NCI-H1417 treated with DMSO at 0.1 percent for 48 hours (cell line): ENCODE results near the gene BLTP3B.
"Not testable (repeated sequence)": the region's sequence is repeated elsewhere in the genome, so short reads cannot be mapped to it uniquely, and the experiment has no call there.

Source experiments
- DNase-seq: peaks from one replicate; lab custom pipeline; 2025; lab: John Stamatoyannopoulos, UW

Gene BLTP3B

GRCh38 chr12:100142851-100143559 lies at the start of gene BLTP3B:
TSS of gene BLTP3B (minus strand) at chr12:100142874. CDS start at chr12:100142635, 239 bp downstream.
- peak; percentile 38 for DNase-seq

DNA sequence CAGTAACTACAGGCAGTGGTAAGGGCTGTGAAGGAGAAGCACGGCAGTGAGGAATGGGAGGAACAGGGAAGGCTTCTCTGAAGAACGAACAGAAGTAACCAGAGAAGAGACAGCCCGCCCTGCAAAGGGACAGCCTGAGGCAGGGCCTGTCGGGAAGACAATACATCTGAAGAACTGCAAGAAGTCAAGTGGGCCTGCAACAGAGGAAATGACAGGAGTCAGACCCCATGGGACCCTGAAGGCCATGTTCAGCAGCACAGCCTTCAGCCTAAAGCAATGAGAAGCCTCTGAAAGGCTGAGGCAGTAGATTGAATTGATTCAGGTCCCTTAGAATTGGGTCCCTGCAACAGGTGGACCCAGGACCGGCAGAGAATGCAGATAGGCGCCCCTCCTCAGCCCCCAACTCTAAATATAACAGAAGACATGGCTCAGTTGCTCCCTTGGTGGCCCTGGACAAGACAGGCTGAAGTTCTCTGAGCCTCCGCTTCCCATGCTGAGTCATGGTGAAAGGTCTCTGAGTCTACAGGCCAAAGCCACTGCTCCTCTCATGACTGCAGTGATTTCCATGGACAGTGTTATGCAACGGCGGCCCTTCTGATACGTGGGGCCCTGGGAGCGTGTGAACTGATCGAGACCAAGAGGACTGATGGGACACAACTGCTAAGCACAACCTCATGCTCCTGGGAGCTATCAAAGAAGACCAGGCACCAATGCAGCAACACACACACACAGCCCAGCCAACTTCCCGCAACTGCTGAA lies 47.1 kb upstream of the BLTP3B start:
- DNase-seq, result no peak

DNA sequence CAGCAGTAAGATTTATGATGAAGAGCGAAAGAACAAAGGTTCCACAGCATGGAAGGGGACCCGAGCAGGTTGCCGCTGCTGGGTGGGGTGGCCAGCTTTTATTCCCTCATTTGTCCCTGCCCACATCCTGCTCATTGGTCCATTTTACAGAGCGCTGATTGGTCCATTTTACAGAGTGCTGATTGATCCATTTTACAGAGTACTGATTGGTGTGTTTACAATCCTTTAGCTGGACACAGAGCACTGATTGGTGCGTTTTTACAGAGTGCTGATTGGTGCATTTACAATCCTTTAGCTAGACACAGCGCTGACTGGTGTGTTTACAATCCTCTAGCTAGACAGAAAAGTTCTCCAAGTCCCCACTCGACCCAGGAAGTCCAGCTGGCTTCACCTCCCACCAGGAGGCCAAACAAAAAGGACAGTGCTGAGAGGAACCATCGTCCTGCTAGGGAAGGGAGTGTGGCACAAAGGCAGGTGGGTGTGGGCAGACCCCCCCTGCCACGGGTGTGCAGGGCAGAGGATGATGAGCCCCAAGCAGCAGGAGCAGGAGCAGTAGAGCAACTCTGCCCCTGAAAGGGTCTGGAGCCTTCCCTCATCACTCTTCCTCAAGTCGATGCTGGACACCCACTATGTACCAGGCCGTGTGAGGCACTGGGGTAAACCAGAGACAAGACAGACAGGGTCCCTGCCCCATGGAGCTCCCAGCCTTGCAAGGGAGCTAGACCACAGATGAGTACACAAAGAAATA lies 46.4 kb upstream of the BLTP3B start:
- DNase-seq, result not testable (repeated sequence)

GRCh38 chr12:100187857-100188519 lies 45.3 kb upstream of the BLTP3B start:
- no peak for DNase-seq

DNA sequence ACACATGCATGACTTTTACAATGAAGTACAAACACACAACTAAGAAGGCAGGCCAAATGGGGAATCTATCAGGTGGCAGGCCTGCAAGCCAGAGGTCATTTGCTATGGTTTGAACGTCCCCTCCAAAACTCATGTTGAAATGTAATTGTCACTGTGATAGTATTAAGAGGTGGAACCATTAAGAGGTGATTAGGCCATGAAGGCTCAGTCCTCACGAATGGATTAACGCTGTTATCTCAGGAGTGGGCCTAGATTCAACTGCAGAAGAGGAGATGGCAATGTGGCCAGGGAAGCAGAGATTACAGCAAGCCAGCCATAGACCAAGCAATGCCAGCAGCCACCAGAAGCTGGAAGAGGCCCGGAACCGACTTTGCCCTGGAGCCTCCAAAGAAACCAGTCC lies 44.4 kb upstream of the BLTP3B start:
- DNase-seq, result no peak

DNA sequence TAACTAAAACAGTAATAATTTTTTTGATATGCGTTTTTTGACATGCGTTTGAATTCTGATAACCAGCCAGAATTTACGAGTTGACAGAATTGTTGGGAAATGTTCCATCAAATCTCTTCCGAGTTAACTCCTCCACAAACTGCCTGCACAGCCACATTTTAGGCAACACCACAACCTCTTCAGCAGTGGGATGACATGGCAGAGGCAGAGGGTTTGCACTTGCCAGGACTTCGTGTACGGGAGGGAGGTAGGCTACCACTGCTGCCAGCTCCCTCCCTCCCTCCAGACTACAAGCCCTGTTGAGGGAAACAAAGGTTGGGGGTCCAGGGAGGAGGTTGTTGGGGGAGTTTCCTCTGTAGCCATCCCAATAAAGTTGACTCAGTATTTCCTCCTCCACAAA lies 43.4 kb upstream of the BLTP3B start:
- DNase-seq, result no peak

GRCh38 chr12:100185361-100185894 lies 42.8 kb upstream of the BLTP3B start:
- DNase-seq, result no peak

DNA sequence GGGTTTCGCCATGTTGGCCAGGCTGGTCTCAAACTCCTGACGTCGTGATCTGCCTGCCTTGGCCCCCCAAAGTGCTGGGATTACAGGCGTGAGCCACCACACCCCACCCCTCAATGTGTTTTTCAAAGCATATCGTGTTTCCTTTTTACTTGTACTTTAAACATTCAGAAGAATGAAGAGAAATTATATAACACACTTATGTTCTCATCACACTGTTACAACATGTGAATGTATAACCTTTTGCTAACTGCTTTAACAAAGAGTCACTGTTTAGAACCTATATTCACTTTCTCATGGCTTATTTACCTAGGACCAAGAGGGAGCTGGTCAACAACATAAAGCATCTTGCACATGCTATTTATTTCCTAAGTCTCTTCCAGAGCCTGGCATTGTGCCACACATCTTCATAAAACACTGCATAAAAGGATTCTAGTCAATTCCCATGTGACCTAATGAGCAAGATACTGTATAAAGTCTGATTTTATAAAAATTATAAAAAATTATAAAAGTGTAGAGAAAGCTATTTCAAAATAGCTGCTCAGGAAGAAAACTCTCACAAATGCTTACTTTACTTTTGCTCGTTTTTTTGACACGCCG lies 42.0 kb upstream of the BLTP3B start:
- no peak for DNase-seq

- DNase-seq, result no peak
Observed at GRCh38 chr12:100179252-100179651, 36.6 kb upstream of the BLTP3B start.

- not testable (repeated sequence) for DNase-seq
Observed at GRCh38 chr12:100176493-100176892, 33.8 kb upstream of the BLTP3B start.

DNA sequence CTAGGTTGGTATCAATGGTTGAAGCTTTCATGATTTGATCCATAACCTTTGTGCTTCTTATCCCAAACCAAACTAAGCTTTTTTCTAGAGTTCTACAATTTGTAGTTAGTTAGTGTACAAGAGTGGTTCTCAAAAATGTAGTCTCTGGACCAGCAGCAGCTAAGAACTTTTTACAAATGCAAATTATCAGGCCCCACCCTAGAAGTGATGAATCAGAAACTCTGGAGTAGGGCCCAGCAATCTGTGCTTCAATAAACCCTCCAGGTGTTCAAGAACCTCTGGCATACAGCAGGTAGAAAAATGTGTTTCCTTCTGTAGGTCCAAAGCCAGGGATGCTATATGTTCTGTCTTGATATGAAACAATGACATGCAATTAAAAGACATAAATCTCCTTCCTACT lies 31.8 kb upstream of the BLTP3B start:
- no peak for DNase-seq

DNA sequence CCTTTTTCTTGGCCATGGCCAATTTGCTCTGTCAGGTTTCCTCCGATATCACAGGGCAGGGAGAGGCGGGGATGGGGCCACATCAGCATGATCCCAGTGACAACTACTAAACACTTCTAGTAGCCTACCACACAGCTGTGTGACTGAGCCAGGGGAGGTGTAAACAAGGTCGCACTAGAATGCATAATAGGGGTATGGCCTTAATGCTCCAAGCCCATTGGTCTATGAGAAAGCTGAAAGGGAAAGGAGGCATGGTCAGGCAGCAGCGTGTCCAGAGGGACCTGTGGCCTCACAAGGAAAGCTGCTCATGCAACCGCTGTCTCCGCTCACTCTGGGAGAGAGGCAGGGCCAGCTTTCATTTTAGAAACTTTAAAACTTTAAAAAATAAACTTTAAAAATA lies 30.4 kb upstream of the BLTP3B start:
- no peak for DNase-seq

GRCh38 chr12:100171248-100171647 lies 28.6 kb upstream of the BLTP3B start:
- DNase-seq, result no peak

DNA sequence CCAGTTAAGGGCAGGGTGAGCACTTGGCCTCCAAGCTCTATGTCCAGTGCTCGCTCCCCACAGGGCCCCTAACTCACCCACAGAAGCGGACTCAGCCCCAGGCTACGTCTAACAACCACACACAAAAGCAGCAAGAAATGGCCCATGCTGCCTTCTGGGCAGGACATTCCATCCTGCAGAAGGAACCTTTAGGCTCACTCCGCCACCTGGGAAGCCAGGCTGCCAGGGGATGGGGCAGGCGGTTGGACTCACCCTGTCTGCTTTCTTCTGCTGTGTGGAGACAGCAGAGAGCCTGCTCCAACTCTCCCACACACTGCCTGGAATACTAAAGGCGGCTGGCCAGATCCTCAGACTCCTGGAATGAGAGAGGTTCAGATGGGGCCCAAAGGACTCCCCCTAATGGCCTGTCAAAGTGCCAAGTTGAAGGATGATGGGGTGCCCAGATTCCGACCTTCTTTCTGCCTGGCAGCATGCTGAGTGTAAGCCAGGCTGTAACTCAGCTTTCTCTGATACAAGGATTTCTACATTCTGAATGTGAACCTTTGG lies 27.7 kb upstream of the BLTP3B start:
- DNase-seq, result no peak

DNA sequence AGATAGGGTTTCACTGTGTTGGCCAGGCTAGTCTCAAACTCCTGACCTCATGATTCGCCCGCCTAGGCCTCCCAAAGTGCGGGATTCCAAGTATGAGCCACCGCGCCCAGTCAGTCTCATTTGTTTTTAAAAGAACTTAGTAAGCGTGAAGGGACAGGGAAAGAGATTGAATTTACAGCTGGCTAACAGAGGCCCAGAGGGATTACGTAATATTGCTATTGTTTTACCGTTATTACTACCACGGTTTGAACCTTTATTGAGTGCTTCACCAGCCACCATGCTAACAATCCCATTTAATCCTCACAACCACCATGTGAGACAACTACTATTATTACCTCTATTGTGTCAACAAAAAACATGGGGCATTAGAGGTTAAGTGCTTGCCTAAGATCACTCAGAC lies 26.7 kb upstream of the BLTP3B start:
- no peak for DNase-seq

DNA sequence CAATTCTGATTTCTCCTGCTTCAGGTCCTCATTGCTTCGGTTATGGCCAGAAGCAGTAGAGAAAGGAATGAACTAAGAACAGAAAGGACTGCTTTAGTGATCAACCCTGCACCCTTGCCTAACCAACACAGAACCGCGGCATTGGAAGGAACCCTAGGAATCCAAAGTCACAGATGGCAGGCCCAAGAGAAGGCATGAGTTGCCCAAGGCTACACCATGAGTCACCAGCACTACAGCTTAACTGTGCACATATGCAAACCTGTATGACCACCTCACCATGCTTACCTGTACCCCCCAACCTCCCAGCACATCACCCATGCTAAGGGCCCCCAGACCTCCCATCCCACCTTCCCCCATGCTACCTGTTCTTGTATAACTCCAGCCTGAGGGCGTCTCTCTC lies 25.9 kb upstream of the BLTP3B start:
- DNase-seq, result no peak

DNA sequence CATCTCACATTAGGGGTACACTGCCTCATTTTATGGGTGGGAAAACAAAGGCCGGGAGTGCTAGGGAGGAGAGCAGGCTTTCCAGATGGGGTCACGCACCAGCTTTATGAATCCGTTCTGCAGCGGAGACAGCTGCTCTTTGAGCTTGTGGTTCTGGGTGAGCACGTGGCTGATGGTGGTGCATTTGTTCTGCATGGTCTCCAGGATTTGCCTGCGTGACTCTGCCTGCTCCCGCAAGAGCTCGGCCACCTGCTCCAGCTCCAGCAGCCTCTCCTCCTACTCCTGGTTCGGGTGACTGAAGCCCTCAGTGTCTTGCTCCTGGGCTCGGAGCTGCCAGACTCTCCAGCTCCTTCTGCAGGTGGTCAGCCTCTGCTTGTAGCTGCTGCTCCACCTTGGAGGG lies 23.6 kb upstream of the BLTP3B start:
- no peak for DNase-seq

- no peak for DNase-seq
Observed at GRCh38 chr12:100165356-100165755, 22.7 kb upstream of the BLTP3B start.

DNA sequence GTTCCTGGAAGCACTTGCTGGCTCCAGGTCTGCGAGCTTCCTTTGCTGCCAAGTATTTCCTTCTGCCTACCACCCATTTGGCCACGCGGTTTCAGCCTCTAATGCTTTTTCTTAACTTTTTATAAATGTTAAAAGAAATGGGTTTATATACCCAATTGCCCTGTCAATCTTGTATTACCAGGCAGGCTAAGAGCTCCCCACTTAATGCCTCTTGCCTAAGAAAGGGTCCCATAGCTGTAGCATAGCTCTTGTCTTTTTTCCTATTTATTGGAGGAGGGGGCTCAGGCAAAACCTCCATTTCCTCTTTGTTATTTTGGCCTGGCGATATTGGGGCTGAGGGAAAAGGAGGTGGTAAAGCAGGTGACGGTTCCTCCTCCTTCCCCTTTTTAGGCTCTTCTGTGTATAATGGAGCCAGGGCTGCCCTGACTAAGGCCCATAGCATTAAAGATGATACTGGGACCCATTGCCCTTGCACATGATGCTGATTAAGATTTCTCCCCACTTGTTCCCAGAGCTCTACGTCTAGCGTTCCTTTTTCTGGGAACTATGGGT lies 21.6 kb upstream of the BLTP3B start:
- no peak for DNase-seq

GRCh38 chr12:100163416-100164152 lies 20.9 kb upstream of the BLTP3B start:
- no peak for DNase-seq
